CD4-positive, alpha-beta T cell (primary cell): Measurements from ENCODE around the gene MSL3B.

Experiments used
- ATAC-seq: fragments of 200-7000 bp; cut with Tn5 transposase; one replicate; pipeline ENCODE4 v1.10.0; 2022; ENCODE audit warnings: mild to moderate bottlenecking; ENCODE audit not compliant: poor library complexity
- CTCF ChIA-PET: fragments of 350-600 bp; sonication (Branson Sonifier 250); formaldehyde crosslinking; loops from one replicate; lab custom pipeline; 2021; ENCODE audit warnings: antibody characterized with exemption, inconsistent platforms; lab: Charles Lee
- POLR2A ChIA-PET: fragments of 350-600 bp; sonication (Branson Sonifier 250); formaldehyde crosslinking; loops from one replicate; lab custom pipeline; 2021; ENCODE audit warnings: antibody characterized with exemption, inconsistent platforms; lab: Charles Lee
- DNase-seq, 14 experiments: peaks; one replicate each; pipeline ENCODE4 v3.0.0-alpha.2; 2013 to 2020; ENCODE audit warnings: mixed read lengths in 2 of 14
- H3K27ac ChIP-seq, 2 donors: one replicate each; pipeline versions ENCODE4 v1.5.1 to v1.7.0; 2013; ENCODE audit warnings: low read length in 2 of 2, low read depth in 1 of 2, mild to moderate bottlenecking in 1 of 2
- H3K27me3 ChIP-seq, 2 experiments: 1 replicate in 1 of 2; 2 replicates in 1 of 2; pipeline versions ENCODE4 v1.6.1 to v1.7.0; 2013; ENCODE audit warnings: low read length in 2 of 2, control low read depth in 1 of 2, mild to moderate bottlenecking in 1 of 2, moderate library complexity in 1 of 2; ENCODE audit not compliant: insufficient read depth in 2 of 2, control insufficient read depth in 1 of 2
- H3K36me3 ChIP-seq: one replicate; pipeline ENCODE4 v1.6.1; 2013; ENCODE audit warnings: low read length, control low read depth; ENCODE audit not compliant: insufficient read depth
- H3K4me1 ChIP-seq: one replicate; pipeline ENCODE4 v1.6.1; 2013; ENCODE audit warnings: low read length, control low read depth; ENCODE audit not compliant: insufficient read depth
- H3K4me3 ChIP-seq: one replicate; pipeline ENCODE4 v1.5.1; 2013; ENCODE audit warnings: mild to moderate bottlenecking, low read length, moderate library complexity
- H3K9me3 ChIP-seq, 2 experiments: 1 replicate in 1 of 2; 2 replicates in 1 of 2; pipeline versions ENCODE4 v1.6.1 to v1.7.0; 2013; ENCODE audit warnings: low read length in 2 of 2, mild to moderate bottlenecking in 2 of 2, control low read depth in 1 of 2, moderate library complexity in 1 of 2; ENCODE audit not compliant: control insufficient read depth in 1 of 2, insufficient read depth in 1 of 2
- H3K27ac Mint-ChIP-seq: one replicate; pipeline ENCODE4 v1.8.0; 2020; ENCODE audit warnings: mixed read lengths
- H3K27me3 Mint-ChIP-seq: one replicate; pipeline ENCODE4 v1.8.0; 2021; ENCODE audit warnings: mixed read lengths
- H3K36me3 Mint-ChIP-seq: one replicate; pipeline ENCODE4 v1.8.0; 2021; ENCODE audit warnings: low read depth, mixed read lengths
- H3K4me1 Mint-ChIP-seq: one replicate; pipeline ENCODE4 v1.8.0; 2021; ENCODE audit warnings: low read depth, mixed read lengths
- H3K4me3 Mint-ChIP-seq: one replicate; pipeline ENCODE4 v1.8.0; 2020; ENCODE audit warnings: mild to moderate bottlenecking, mixed read lengths
- H3K9me3 Mint-ChIP-seq: one replicate; pipeline ENCODE4 v1.8.0; 2020; ENCODE audit warnings: mixed read lengths
- intact Hi-C, 2 experiments: fragments of 100-400 bp; cut with DNase I in 1 of 2; cut with micrococcal nuclease in 1 of 2; formaldehyde crosslinking; loops; one replicate each; pipeline versions ENCODE4 v1.15.1 to v1.9.0; 2023 to 2025; cut with DNase I, micrococcal nuclease
- TF ChIP-seq, protein P1 (sequence below): fragments of 200-600 bp; IDR thresholded peaks from one replicate; pipeline ENCODE4 v1.8.0; 2022; ENCODE audit warnings: antibody characterized with exemption, mild to moderate bottlenecking

The MSL3B gene

DNA sequence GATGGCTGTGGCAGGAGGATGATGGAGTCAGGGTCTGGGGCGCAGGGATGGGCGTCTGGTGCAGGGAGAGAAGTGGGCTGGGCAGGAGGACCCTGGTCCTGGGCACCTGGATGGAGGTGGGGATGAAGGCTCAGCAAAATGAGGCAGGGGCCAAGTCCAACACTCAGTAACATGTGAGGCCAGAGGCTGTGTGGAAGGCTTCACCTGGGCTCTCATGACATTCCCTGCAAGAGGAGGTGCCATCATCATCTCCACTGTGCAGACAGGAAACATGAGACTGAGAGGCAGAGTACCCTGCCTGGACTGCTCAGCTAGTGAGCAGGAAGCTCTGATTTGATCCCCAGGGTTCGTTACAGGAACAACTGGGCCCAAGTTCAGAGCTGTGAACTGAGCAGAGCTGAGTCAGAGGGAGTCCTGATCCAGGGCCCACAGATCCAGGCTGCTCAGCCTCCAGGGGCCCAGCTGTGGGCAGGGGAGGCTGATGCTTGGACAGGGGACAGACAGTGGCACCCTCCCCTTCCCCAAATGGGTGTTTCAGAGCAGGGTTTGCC, 50.8 kb downstream of the MSL3B start:
- no peaks in the 10 kb centered on the region for H3K36me3 ChIP-seq
- CTCF ChIA-PET, result no interaction called here

DNA sequence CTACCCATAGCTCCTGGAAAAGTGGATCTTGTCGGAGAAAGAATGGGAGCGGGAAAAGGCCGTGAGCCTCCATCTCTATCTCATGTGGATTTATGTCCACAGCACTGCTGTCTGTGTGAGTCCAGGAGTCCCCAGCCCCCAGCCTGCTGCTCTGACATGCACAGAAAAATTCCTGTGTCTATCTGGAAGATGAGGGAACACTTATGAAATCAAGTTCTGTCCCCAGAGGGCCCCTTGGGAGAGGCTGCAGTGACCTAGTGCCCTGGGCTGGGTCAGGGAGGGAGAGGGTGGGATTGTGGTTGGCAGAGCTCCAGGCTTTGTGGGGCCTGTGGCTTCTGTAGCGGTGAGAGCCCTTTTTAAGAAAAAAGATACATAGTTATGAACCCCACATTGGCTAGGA, 51.4 kb downstream of the MSL3B start:
- intact Hi-C loops, result no loop called here
- no peak for ATAC-seq
- no peaks in the 10 kb centered on the region for H3K4me1 ChIP-seq
- no peak overlapping the region for H3K27ac ChIP-seq
- CTCF ChIA-PET, result no interaction called here
- H3K36me3 Mint-ChIP-seq, result no peaks in the 10 kb centered on the region
- no peak overlapping the region for H3K4me3 ChIP-seq
- no peaks in the 10 kb centered on the region for H3K4me1 Mint-ChIP-seq
- H3K9me3 Mint-ChIP-seq, result no peaks in the 10 kb centered on the region
- no peaks in the 10 kb centered on the region for H3K36me3 ChIP-seq
- POLR2A ChIA-PET, result no interaction called here
- TF ChIP-seq, protein P1, sequence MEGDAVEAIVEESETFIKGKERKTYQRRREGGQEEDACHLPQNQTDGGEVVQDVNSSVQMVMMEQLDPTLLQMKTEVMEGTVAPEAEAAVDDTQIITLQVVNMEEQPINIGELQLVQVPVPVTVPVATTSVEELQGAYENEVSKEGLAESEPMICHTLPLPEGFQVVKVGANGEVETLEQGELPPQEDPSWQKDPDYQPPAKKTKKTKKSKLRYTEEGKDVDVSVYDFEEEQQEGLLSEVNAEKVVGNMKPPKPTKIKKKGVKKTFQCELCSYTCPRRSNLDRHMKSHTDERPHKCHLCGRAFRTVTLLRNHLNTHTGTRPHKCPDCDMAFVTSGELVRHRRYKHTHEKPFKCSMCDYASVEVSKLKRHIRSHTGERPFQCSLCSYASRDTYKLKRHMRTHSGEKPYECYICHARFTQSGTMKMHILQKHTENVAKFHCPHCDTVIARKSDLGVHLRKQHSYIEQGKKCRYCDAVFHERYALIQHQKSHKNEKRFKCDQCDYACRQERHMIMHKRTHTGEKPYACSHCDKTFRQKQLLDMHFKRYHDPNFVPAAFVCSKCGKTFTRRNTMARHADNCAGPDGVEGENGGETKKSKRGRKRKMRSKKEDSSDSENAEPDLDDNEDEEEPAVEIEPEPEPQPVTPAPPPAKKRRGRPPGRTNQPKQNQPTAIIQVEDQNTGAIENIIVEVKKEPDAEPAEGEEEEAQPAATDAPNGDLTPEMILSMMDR, result no peak
- peak in 1 of 14 experiments; percentile 10 for DNase-seq
- peaks cover 0 to 2% of the 10 kb centered on the region in 2 experiments for H3K27me3 ChIP-seq
- H3K27ac Mint-ChIP-seq, result no peak overlapping the region
- no peak overlapping the region for H3K4me3 Mint-ChIP-seq
- H3K9me3 ChIP-seq, result peaks cover 0 to 16% of the 10 kb centered on the region in 2 experiments
- peaks cover 11% of the 10 kb centered on the region for H3K27me3 Mint-ChIP-seq

More for the DNA sequence above, 50.8 kb downstream of the MSL3B start:
- H3K9me3 ChIP-seq, result peaks cover 0 to 13% of the 10 kb centered on the region in 2 experiments
- no peaks in the 10 kb centered on the region for H3K4me1 ChIP-seq
- Mint-ChIP-seq H3K4me3 (no peak overlapping the region), H3K4me1 (no peaks in the 10 kb centered on the region), H3K36me3 (no peaks in the 10 kb centered on the region), H3K27ac (no peak overlapping the region), H3K9me3 (no peaks in the 10 kb centered on the region), H3K27me3 (peaks cover 7% of the 10 kb centered on the region)
- POLR2A ChIA-PET, result no interaction called here
- intact Hi-C loops, result no loop called here
- no peak overlapping the region for H3K4me3 ChIP-seq
- H3K27ac ChIP-seq, result no peak overlapping the region
- TF ChIP-seq, protein P1, result no peak
- ATAC-seq (no peak), DNase-seq (peak in 1 of 14 experiments; percentile 15)
- peaks cover 0 to 2% of the 10 kb centered on the region in 2 experiments for H3K27me3 ChIP-seq

DNA sequence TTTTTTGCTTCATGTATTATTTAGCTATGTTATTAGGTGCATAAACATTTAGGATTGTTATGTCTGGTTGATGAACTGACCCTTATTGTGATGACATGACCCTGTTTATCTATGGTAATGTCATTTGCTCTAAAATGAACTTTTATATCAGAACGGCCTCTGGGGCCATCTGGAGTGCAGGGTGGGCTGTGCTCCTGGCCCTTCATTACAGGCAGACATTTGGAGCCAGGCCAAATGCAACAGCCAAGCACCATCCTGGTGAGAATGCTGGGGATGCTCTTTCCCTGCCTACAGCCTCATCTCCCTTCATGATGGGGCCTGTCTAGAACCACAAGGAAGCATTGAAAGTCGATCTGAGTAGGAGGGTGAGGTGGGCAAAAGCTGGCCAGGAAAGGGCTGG, 51.9 kb downstream of the MSL3B start:
- intact Hi-C loops, result no loop called here

More for the DNA sequence above, 51.9 kb downstream of the MSL3B start:
- H3K9me3 ChIP-seq, result peaks cover 0 to 18% of the 10 kb centered on the region in 2 experiments
- Mint-ChIP-seq H3K4me1 (no peaks in the 10 kb centered on the region), H3K27me3 (peaks cover 7% of the 10 kb centered on the region), H3K36me3 (no peaks in the 10 kb centered on the region), H3K9me3 (no peaks in the 10 kb centered on the region), H3K4me3 (no peak overlapping the region), H3K27ac (no peak overlapping the region)
- no peak for ATAC-seq
- H3K27me3 ChIP-seq, result peaks cover 0 to 2% of the 10 kb centered on the region in 2 experiments
- TF ChIP-seq, protein P1, result no peak
- no peaks in the 10 kb centered on the region for H3K36me3 ChIP-seq
- peak in 1 of 14 experiments; percentile 2 for DNase-seq
- no peak overlapping the region for H3K27ac ChIP-seq
- no peak overlapping the region for H3K4me3 ChIP-seq
- ChIA-PET CTCF (no interaction called here), POLR2A (no interaction called here)
- no peaks in the 10 kb centered on the region for H3K4me1 ChIP-seq
